Lung (tissue), 12 donors: ENCODE data around the gene XK. TPM values are rescaled to one million over a fixed set of nuclear protein-coding genes. Genes with fewer than 3 reads are reported as not detected.

Experiments
- ATAC-seq: fragments of 200-7000 bp; cut with Tn5 transposase; one replicate; pipeline ENCODE4 v1.9.1; 2020; ENCODE audit warnings: moderate number of reproducible peaks; ENCODE audit not compliant: insufficient read depth, low FRiP score
- DNase-seq, 3 donors: peaks; one replicate each; pipeline ENCODE4 v3.0.0-alpha.2; 2013 to 2017
- H3K27ac ChIP-seq, 2 donors: one replicate each; pipeline ENCODE4 v1.5.1; 2013; ENCODE audit warnings: mild to moderate bottlenecking in 2 of 2, moderate library complexity in 2 of 2, control low read depth in 1 of 2, inconsistent platforms in 1 of 2, low read depth in 1 of 2, low read length in 1 of 2
- H3K27me3 ChIP-seq, 3 donors: one replicate each; pipeline ENCODE4 v1.5.1; 2013; ENCODE audit warnings: low read length in 2 of 3; ENCODE audit not compliant: control insufficient read depth in 3 of 3, insufficient read depth in 3 of 3
- H3K36me3 ChIP-seq, 4 donors: one replicate each; pipeline ENCODE4 v1.5.1; 2013; ENCODE audit warnings: low read length in 4 of 4, mild to moderate bottlenecking in 1 of 4, moderate library complexity in 1 of 4; ENCODE audit not compliant: control insufficient read depth in 4 of 4, insufficient read depth in 4 of 4
- H3K4me1 ChIP-seq, 5 donors: one replicate each; pipeline ENCODE4 v1.5.1; 2013; ENCODE audit warnings: low read length in 5 of 5, mild to moderate bottlenecking in 2 of 5, moderate library complexity in 1 of 5; ENCODE audit not compliant: control insufficient read depth in 5 of 5, insufficient read depth in 5 of 5
- H3K4me3 ChIP-seq: one replicate; pipeline ENCODE4 v1.5.1; 2013; ENCODE audit warnings: mild to moderate bottlenecking, control low read depth, moderate library complexity
- H3K9ac ChIP-seq, 2 donors: one replicate each; pipeline ENCODE4 v1.5.1; 2013; ENCODE audit warnings: low read length in 2 of 2, control low read depth in 1 of 2; ENCODE audit not compliant: insufficient read depth in 1 of 2
- H3K9me3 ChIP-seq, 4 donors: one replicate each; pipeline ENCODE4 v1.5.1; 2013; ENCODE audit warnings: low read length in 3 of 4, mild to moderate bottlenecking in 1 of 4, moderate library complexity in 1 of 4; ENCODE audit not compliant: control insufficient read depth in 4 of 4, insufficient read depth in 3 of 4
- WGBS, 2 donors: extraction: QIAGEN DNeasy Blood & Tissue Kit; methylation state at CpG; one replicate each; pipeline ENCODE4 v1.1.7; 2013; 5-methylcytosine and 5-hydroxymethylcytosine counted together
- polyA plus RNA-seq, 2 donors: library from polyadenylated mRNA; stranded (reverse); fragments of 200-250 nt; gene quantifications; one replicate each; pipeline ENCODE4 v1.2.1, GENCODE V29; 2013
- total RNA-seq, 2 donors: library from RNA; depleted of rRNA in 1 of 2; stranded (reverse); fragments of >200 nt in 1 of 2; gene quantifications; one replicate each; pipeline ENCODE4 v1.2.1, GENCODE V29; 2014 to 2021
- TF ChIP-seq, protein P1 (sequence below): IDR thresholded peaks from 2 replicates; pipeline ENCODE4 v1.5.1; 2012; ENCODE audit warnings: mild to moderate bottlenecking; ENCODE audit errors: control extremely low read depth, extremely low read depth
- donor health status: control.
- donor health status: control.
- donor health status: Bipolar disorder and iron deficiency.
- donor health status: healthy.
- donor health status: DM: yes; HTN: yes; CAD: no.

XK gene
- total and polyA plus RNA-seq, 4 donors, result 0.86 to 7.3 (median 2.1) TPM

- Histone ChIP-seq H3K27ac (no peak overlapping the region), H3K9ac (no peak overlapping the region), H3K27me3 (peaks cover 0 to 3% (median 2%) of the 10 kb centered on the region in 3 donors), H3K4me1 (no peaks in the 10 kb centered on the region), H3K4me3 (no peak overlapping the region), H3K36me3 (no peaks in the 10 kb centered on the region), H3K9me3 (peaks cover 0 to 2% (median 0%) of the 10 kb centered on the region in 4 donors)
- DNase-seq (peak in 2 of 3 donors; percentile 63 to 86), ATAC-seq (no peak)
- TF ChIP-seq, protein P1, sequence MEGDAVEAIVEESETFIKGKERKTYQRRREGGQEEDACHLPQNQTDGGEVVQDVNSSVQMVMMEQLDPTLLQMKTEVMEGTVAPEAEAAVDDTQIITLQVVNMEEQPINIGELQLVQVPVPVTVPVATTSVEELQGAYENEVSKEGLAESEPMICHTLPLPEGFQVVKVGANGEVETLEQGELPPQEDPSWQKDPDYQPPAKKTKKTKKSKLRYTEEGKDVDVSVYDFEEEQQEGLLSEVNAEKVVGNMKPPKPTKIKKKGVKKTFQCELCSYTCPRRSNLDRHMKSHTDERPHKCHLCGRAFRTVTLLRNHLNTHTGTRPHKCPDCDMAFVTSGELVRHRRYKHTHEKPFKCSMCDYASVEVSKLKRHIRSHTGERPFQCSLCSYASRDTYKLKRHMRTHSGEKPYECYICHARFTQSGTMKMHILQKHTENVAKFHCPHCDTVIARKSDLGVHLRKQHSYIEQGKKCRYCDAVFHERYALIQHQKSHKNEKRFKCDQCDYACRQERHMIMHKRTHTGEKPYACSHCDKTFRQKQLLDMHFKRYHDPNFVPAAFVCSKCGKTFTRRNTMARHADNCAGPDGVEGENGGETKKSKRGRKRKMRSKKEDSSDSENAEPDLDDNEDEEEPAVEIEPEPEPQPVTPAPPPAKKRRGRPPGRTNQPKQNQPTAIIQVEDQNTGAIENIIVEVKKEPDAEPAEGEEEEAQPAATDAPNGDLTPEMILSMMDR, result no peak
These were observed 19.1 kb upstream of the XK start for GRCh38 chrX:37666516-37666915.

DNA sequence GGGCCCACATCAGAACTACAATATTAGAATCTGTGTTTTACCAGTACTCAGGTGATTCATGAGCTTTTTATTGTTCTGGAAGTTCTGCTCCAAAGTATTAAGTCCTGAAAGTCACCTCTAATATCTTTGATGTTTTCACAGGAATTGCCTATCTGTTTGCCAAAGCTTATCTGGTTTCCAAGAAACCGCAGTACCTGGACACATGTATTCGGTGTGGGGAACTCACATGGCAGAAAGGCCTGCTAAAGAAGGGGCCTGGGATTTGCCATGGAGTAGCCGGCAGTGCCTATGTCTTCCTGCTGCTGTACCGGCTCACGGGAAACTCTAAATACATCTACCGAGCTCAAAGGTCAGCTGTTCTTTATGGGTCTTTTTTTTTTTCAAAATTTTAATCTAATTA lies 18.4 kb upstream of the XK start:
- peaks cover 0 to 2% (median 0%) of the 10 kb centered on the region in 4 donors for H3K9me3 ChIP-seq
- TF ChIP-seq, protein P1, result no peak
- DNase-seq (no peak), ATAC-seq (no peak)
- no peaks in the 10 kb centered on the region for H3K4me1 ChIP-seq
- 81 to 95% methylated on average over 6 of the region's 6 CpGs for WGBS, 2 donors
- no peaks in the 10 kb centered on the region for H3K36me3 ChIP-seq
- H3K9ac ChIP-seq, result no peak overlapping the region
- H3K27me3 ChIP-seq, result peaks cover 0 to 3% (median 2%) of the 10 kb centered on the region in 3 donors
- H3K4me3 ChIP-seq, result no peak overlapping the region
- no peak overlapping the region for H3K27ac ChIP-seq

GRCh38 chrX:37672563-37672962 lies 13.0 kb upstream of the XK start:
- DNase-seq (no peak), ATAC-seq (no peak)
- Histone ChIP-seq H3K9me3 (no peaks in the 10 kb centered on the region), H3K27ac (no peak overlapping the region), H3K4me1 (peaks cover 0 to 9% (median 0%) of the 10 kb centered on the region in 5 donors), H3K27me3 (peaks cover 0 to 5% (median 4%) of the 10 kb centered on the region in 3 donors), H3K4me3 (no peak overlapping the region), H3K36me3 (no peaks in the 10 kb centered on the region), H3K9ac (no peak overlapping the region)
- 56 to 98% methylated on average over 4 of the region's 4 CpGs for WGBS, 2 donors
- TF ChIP-seq, protein P1, result no peak

DNA sequence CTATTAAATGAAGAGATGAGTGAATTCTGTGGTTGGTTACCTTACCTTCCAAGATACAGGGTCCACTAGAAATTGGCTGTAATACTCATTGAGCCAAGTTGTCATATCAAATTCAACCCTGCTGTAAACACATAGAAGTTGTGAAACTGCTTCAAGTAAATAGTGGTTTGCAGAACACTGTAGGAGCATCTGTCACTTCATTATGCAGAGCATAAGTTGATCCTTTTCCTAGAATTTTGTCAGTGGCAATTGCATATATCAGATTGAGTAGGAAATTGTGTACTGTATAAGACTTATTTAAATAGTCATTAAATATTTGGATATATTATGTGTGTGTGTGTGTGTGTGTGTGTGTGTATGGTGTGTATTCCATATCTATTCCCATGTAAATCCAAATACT lies 8.8 kb upstream of the XK start:
- H3K9ac ChIP-seq, result no peak overlapping the region
- peaks cover 0 to 9% (median 0%) of the 10 kb centered on the region in 5 donors for H3K4me1 ChIP-seq
- H3K9me3 ChIP-seq, result no peaks in the 10 kb centered on the region
- H3K4me3 ChIP-seq, result no peak overlapping the region
- no peaks in the 10 kb centered on the region for H3K36me3 ChIP-seq
- TF ChIP-seq, protein P1, result no peak
- no peak overlapping the region for H3K27ac ChIP-seq
- ATAC-seq (no peak), DNase-seq (peak in 2 of 3 donors; percentile 86 to 89)
- H3K27me3 ChIP-seq, result peaks cover 0 to 11% (median 7%) of the 10 kb centered on the region in 3 donors
